Glutamatergic neuron (in vitro differentiated cells): Measurements from ENCODE around the gene MECR. TPM values are rescaled to one million over a fixed set of nuclear protein-coding genes. Genes with fewer than 3 reads are reported as not detected.

ENCODE experiments used
- DNase-seq: peaks from one replicate; pipeline ENCODE4 v3.0.0; 2022
- H3K27ac Mint-ChIP-seq: one replicate; pipeline ENCODE4 v1.8.0; 2020; ENCODE audit warnings: mild to moderate bottlenecking, mixed read lengths, inconsistent platforms; ENCODE audit not compliant: unreplicated experiment
- H3K27me3 Mint-ChIP-seq: one replicate; pipeline ENCODE4 v1.8.0; 2020; ENCODE audit warnings: mild to moderate bottlenecking, moderate library complexity, mixed read lengths, inconsistent platforms; ENCODE audit not compliant: unreplicated experiment
- H3K36me3 Mint-ChIP-seq: one replicate; pipeline ENCODE4 v1.8.0; 2020; ENCODE audit warnings: mild to moderate bottlenecking, mixed read lengths, inconsistent platforms; ENCODE audit not compliant: unreplicated experiment
- H3K4me1 Mint-ChIP-seq: one replicate; pipeline ENCODE4 v1.8.0; 2020; ENCODE audit warnings: mild to moderate bottlenecking, low read depth, mixed read lengths, inconsistent platforms; ENCODE audit not compliant: unreplicated experiment
- H3K4me3 Mint-ChIP-seq: one replicate; pipeline ENCODE4 v1.8.0; 2020; ENCODE audit warnings: mild to moderate bottlenecking, mixed read lengths, inconsistent platforms; ENCODE audit not compliant: unreplicated experiment
- H3K9me3 Mint-ChIP-seq: one replicate; pipeline ENCODE4 v1.8.0; 2020; ENCODE audit warnings: mild to moderate bottlenecking, moderate library complexity, mixed read lengths, inconsistent platforms; ENCODE audit not compliant: unreplicated experiment
- CTCF ChIP-seq: fragments of 200-600 bp; sonication (generic); IDR thresholded peaks from one replicate; pipeline ENCODE4 v1.5.0; 2021; ENCODE audit not compliant: partially characterized antibody, unreplicated experiment
- total RNA-seq: library from RNA; stranded (reverse); fragmentation: NEBNext Ultra II Directional; extraction: Animal tissue kit (Norgen Biotek cat#: 25700); gene quantifications from one replicate; pipeline ENCODE4 v1.2.1, GENCODE V29; 2021; ENCODE audit not compliant: unreplicated experiment

MECR gene
- total RNA-seq, 1 donor from 2014 or later, result 21.4 TPM

DNA sequence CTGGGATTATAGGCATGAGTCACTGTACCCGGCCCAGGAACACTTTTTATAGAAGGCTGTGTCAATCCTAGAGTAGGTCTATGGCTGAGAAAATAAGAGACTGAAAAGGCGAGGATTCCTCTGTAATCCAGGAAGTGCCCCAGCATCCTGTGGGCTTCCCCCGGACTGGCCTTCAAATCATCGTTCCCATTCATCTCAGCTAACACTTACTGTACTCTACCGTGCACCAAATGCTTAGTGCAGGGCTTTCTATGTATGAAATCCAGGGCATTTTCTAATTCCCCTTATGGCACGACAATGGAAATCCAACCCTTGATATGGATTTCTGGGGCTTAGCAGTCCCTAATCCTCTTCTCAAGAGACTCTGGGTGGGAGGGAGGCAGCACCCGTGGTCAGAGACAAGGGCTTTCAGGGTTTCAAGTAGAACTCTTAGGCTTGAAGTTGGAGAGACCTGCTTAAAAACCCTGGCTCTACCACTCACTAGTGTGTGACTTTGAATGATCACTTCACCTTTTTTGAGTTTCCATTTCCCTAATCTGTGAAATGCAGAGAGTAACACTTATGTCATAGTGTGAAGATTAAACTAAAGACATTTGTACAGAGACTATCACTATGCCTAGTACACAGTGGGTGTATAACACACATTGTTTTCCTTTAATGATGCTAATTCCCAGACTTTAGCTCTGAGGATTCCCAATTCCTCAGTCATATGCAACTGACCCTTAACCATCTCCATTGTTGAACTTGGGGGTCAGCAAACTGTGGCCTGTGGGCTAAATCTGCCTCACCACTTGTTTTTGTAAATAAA lies 20.3 kb downstream of the MECR start:
- Mint-ChIP-seq H3K9me3 (peaks cover 2% of the 10 kb centered on the region), H3K36me3 (peaks cover 5% of the 10 kb centered on the region), H3K4me1 (peaks cover 18% of the 10 kb centered on the region), H3K27me3 (peaks cover 4% of the 10 kb centered on the region), H3K27ac (no peak overlapping the region), H3K4me3 (no peak overlapping the region)
- DNase-seq, result no peak
- TF ChIP-seq CTCF, result no peak

GRCh38 chr1:29209173-29209572 lies 21.6 kb downstream of the MECR start:
- Mint-ChIP-seq H3K4me3 (peak overlapping the region; percentile 12), H3K27me3 (peaks cover 4% of the 10 kb centered on the region), H3K27ac (no peak overlapping the region), H3K36me3 (peaks cover 5% of the 10 kb centered on the region), H3K4me1 (peaks cover 18% of the 10 kb centered on the region), H3K9me3 (peaks cover 2% of the 10 kb centered on the region)
- no peak for TF ChIP-seq CTCF
- DNase-seq, result no peak

DNA sequence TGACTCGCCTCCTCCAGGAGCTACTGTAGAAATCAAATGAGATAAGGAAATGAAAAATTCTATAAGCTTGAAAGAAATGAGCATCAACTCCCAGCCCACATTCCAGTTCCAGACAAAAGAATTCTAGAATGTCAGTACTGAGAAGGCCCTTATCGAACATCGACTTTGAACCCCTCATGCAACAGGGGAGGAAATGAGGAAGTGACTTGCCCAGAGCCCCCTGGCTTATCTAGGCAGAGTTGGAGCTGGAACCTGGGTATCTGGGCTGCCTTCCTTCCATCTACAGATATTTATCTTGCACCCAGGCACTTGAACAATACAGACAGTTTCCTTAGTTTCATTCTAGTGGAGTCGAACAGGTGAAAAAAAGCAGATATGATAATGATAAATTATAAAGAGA lies 22.3 kb downstream of the MECR start:
- H3K4me1 Mint-ChIP-seq, result peaks cover 18% of the 10 kb centered on the region
- no peak for TF ChIP-seq CTCF
- H3K9me3 Mint-ChIP-seq, result peaks cover 2% of the 10 kb centered on the region
- peaks cover 4% of the 10 kb centered on the region for H3K27me3 Mint-ChIP-seq
- DNase-seq, result no peak
- H3K27ac Mint-ChIP-seq, result no peak overlapping the region
- H3K36me3 Mint-ChIP-seq, result peaks cover 5% of the 10 kb centered on the region
- H3K4me3 Mint-ChIP-seq, result no peak overlapping the region

DNA sequence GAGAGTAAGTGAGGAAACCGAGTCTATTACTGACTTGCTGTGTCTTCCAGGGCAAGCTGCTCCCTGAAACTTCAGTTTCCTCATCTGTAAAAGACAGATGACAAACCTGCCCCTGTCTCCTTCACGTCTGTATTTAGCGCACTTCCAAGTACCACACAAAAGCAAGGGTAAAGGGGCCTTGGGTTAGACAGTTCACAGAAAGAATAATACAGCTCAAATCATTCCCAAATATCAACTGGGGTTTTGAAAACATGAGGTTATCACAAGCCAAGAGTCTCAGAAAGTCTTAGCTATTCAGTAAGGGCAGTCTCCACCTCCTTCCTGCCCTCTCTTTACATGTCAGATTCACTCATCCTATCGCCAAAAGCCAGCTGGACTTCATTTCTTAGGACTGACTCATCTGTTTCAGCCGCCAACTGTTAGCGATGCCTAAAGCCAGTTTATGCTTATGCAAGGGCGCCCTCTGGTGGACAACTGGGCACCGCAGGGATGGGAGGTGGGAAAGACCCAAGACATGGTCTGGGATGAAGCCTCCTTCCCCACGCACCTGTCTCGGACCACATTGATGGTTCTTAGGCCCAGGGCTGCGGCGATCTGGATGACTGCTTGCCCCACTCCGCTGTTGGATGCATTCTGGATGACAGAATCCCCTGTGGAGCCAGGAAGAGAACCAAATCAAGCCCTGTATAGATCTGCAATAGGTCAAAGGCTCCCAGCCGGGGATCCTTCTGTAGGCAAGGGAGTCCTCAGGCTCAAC lies 28.0 kb downstream of the MECR start:
- peak; percentile 98 for DNase-seq
- Mint-ChIP-seq H3K27me3 (no peaks in the 10 kb centered on the region), H3K27ac (peak overlapping the region; percentile 79), H3K4me3 (no peak overlapping the region), H3K9me3 (no peaks in the 10 kb centered on the region), H3K4me1 (peaks cover 17% of the 10 kb centered on the region), H3K36me3 (no peaks in the 10 kb centered on the region)
- peak; percentile 97 for TF ChIP-seq CTCF

GRCh38 chr1:29202053-29202452 lies 28.7 kb downstream of the MECR start:
- Mint-ChIP-seq H3K36me3 (no peaks in the 10 kb centered on the region), H3K4me3 (no peak overlapping the region), H3K27ac (peak overlapping the region; percentile 79), H3K9me3 (no peaks in the 10 kb centered on the region), H3K4me1 (peaks cover 17% of the 10 kb centered on the region), H3K27me3 (no peaks in the 10 kb centered on the region)
- DNase-seq, result no peak
- TF ChIP-seq CTCF, result no peak
